NOMO-1 treated with DMSO at 0.1 percent for 48 hours (cell line): ENCODE measurements around the gene GPR89A.
"Not testable (repeated sequence)": the region's sequence is repeated elsewhere in the genome, so short reads cannot be mapped to it uniquely, and the experiment has no call there.

Experiments used
- DNase-seq: peaks from one replicate; lab custom pipeline; 2025; ENCODE audit not compliant: unreplicated experiment; lab: John Stamatoyannopoulos, UW

Gene GPR89A

DNA sequence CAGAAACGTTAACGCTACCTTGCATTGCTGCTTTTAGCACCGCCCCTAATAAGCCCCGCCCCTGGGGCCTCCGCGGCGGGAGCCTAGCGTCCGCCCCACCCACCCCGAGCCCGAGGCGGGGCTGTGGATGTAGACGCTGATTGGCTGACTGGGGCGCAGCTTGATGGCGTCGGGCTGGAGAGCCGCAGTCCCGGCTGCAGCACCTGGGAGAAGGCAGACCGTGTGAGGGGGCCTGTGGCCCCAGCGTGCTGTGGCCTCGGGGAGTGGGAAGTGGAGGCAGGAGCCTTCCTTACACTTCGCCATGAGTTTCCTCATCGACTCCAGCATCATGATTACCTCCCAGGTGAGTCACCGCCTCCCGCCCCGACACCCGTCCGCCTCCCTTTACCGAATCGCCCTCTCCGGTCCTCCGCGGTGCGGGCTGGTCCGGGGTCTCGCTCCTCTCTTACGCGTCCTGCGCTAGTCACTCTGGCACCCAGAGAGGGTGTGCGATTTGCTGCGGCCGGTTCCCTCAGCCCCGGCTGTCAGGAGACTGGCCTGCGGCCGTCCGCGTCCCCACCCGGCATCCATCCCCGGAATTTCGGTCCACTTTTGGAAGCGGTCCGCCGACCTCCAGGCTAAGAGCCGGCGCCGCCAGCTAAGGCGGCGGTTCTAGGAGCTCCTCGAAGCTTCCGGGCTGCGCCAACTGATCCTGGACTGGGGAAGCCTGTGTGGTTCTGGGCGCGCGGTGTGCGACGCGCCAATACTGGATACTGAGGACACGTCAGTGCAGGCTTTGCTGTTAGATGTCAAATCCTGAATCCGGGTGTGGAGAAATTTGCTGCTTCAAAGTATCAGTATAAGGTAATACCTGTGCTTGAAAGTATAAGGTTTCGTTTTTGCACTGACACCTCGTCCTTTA is at the start of gene GPR89A:
Gene GPR89A, plus strand, starts transcription at position 156 of the 901 bp plus-strand sequence. Its CDS starts 146 bp downstream, at position 302.
- peak; percentile 83 for DNase-seq

DNA sequence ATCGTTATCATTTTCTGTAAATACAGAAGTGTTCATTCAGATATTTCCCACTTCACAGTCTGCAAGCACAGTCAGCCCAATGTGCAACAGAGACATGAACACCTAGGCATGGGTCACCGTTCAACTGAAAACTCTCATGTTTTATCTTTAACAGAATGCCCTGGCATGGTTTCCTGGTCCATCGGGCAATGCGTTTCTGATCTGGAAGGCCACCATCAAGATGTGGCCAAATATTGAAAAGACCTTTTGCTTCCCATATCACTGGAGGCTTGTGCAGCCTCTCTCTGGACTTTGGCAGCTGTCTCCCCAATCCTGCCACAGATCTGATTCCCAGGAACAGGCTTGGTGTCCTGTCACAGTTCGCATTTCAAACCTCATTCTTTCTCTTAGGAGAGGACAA is 21.0 kb upstream of the GPR89A start:
- not testable (repeated sequence) for DNase-seq

DNA sequence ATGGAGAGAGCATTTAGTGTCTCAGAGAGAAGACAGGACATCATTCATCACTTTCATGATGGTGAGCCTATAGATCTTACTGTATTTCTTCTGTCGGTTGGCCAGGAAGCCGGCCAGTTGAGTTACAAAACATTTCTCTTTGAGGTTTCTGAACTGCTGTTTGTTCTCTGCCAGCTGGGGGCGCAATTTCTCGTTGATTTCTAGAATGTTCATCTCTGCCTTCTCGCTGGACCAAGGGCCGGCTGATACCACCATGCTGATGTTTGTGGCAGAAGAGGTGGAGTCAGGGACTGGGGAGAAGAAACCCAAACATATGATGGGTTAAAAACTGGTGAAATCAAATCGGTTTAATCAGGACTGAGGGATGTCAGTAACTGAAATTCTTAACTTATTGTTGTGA is 17.0 kb upstream of the GPR89A start:
- DNase-seq = not testable (repeated sequence)

DNA sequence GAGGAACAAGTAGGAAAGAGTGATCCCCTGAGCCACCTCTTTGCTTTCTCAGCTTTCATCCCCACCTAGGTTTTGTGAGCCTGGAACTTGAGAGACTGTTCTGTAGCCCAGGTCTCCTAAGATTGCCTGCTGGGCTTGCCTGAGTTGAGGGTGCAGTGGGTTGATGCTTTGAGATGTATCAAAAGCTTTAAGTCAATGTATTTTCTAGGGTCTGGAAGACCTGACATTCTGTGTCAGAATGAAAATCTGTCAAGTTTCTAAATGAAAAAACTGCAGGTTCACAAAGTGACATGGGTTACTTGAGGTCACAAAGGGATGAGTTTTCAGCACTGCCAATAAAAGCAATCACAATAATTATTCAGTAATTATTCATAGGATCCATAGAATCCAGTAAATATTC is 15.4 kb upstream of the GPR89A start:
- not testable (repeated sequence) for DNase-seq

DNA sequence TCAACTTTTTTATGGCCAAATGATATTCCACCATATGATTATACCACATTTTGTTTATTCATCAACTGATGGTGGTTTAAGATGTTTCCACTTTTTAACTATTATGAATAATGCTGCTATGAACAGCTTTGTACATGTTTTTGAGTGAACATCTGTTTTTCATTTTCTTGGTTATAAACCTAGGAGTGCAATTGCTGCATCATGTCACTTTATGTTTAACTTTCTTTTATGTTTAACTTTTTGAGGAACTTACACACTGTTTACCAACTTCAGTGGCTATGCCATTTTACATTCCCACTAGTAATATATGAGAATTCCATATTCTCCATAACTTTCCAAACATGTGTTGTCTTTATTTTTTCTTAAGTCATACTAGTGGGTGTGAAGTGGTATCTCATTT is 12.4 kb upstream of the GPR89A start:
- not testable (repeated sequence) for DNase-seq

DNA sequence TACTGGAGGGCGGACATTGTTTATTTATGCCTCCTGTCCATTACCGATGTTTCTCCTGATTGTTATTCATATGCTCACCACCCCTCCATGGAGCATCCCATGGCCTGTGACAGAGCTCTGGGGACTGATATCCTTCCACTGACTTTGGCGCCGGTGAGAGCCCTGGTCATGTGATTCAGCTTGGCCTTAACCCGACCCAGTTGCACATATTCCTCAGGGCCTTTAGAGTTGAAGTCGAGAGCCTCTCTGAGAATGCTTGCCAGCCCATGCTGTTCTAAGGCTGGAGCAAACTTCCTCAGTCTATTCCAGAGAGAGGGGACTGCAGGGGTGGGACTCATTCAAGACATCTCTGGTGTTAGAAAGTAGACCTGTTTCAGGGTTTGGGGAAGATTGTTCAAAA is 11.6 kb upstream of the GPR89A start:
- DNase-seq = not testable (repeated sequence)

DNA sequence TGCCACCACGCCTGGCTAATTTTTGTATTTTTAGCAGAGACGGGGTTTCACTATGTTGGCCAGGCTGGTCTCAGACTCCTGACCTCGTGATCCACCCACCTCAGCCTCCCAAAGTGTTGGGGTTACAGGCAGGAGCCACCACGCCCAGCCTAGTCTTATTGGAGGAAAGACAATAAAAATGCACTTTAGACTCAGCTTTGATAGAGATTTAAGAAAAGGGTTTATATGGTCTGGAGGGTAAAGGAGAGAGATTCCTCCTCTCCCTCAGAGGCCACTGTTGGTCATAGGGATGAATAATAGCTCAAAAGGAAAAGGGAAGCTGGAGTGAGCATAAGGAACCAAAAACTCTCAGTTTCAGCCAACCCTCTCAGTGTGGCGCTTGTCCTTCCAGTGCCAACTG is 8.4 kb upstream of the GPR89A start:
- DNase-seq = not testable (repeated sequence)

DNA sequence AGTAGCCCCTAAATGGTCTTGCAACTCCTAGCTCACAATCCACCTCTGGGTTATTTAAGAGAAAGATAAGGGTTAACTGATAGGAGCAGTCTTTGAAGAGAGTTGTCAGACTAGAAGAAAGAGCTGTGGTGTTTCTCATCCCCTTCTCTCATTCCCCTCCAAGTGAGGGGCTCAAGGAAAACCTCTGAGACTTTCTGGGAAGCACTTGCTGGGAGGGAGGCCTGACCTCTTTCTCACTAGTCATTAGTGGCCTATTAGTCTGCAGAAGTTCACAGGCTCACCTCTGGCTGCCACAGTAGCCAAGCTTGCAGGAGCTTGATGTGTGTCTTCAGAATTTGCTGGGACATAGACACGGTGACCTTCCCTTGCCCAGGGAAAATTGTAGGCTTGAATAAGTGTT is 6.2 kb upstream of the GPR89A start:
- DNase-seq = no peak

DNA sequence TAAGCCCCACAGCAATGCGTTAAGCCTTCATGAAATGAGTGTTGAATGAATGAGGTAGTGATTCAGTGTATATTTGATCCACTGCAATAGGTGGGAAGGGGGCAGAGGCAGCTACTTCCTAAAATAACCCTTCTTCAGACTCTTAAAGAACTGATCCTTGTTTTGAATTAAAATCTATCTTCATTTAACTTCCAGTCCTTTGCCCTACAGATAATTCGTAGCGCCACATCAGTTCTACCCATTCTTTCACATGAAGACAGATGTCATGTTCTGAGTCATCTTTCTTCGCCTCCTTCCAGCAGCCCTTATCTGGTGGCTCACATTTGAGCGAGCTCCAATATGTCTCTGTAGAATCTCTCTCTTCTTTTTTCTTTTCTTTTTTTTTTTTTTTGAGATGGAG is 948 bp upstream of the GPR89A start:
- DNase-seq = not testable (repeated sequence)

DNA sequence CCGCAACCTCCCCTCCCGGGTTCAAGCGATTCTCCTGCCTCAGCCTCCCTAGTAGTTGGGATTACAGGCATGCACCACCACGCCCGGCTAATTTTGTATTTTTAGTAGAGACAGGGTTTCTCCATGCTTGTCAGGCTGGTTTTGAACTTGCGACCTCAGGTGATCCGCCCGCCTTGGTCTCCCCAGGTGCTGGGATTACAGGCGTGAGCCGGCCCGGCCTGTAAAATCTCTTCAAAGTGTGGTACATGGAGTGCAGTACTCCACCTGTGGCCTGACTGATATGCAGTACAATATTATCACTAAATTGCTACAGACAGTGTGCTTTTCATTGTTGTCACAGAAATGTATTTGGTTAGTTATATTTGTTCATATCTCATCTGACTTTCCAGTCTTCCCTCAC is 499 bp upstream of the GPR89A start:
- DNase-seq = not testable (repeated sequence)

DNA sequence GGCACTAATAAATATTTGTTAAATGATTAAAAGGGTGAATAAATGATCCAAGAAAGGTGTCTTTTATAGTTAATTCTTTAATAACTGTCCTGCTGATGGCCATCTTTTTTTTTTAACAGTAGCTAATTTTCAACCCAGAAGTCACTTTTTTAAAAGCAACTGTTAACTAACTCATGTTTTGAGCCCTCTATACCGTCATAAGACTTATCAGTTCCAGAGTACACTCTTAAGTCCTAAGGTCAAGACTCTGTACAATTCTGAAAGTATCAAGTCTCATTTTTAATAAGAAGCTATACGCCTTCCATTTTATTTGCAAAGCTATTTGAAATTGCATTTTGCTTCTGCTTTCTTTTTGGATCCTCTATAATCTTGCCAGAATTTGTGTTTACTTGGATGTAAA is 3.0 kb downstream of the GPR89A start:
- DNase-seq = not testable (repeated sequence)

DNA sequence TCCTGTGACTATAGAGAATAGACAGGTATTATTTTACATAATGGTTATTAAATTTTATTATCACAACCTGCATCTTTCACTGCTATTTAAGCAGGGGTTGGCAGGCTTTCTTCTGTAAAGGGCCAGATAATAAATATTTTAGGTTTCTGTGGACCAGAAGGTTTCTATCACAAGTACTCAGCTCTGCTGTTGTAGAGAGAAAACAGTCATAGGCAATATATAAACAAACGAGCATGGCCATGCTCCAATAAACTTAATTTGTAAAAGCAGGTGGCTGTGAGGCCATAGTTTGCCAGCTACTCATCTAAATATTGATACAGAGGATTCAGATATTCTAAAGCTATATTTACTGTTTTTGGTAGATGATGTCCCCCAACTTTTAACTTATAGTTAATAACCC is 12.3 kb downstream of the GPR89A start:
- not testable (repeated sequence) for DNase-seq

DNA sequence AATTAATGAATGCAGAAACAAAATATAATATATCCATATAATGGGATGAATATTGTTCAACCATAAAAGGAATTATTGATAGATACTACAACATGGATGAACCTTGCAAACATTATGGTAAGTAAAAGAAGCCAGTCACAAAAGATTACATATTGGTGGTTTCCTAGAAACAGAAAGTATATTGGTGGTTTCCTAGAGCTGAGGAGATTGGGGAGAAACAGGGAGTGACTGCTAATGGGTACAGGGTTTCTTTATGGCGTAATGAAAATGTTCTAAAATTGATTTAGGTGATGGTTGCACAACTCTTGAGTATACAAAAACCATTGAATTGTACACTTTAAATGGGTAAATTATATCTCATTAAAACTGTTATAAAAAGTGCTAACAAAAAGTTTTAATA is 14.4 kb downstream of the GPR89A start:
- not testable (repeated sequence) for DNase-seq

DNA sequence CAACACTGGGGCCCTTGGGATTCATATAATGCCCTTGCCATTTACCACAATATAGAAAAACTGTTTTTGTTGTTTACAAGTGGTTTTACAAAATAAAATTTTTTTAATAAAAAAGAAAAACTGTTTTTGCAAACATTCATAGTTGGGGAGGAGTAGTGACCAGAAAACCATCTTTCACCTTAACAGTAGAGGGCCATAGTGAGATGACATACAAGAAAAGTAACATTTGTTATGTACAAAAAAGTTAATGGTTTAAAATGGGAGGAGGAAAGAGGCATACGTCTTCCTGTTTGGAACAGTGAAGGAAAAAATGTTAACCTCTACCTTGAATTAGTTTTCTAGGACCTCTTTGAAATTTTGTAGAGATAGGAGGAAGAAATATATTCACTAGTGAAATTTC is 28.4 kb downstream of the GPR89A start:
- DNase-seq = not testable (repeated sequence)

DNA sequence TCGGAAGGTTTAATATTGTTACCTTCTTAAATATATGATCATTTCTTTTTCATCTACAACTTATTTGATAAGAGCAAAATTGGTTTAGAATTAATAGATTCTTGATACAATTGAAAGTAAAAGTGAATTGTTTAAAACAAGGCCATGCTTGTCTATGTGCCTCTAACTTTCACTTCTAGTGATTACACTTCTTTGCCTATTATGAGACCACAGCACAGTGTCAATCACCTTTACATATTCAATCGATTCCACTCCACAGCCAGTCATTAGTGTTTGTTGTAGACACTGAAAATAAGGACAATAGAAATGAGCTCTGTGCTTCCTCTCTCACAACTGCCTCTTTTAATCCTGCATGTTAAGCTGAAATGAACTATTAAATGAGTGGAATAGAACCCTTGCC is 34.1 kb downstream of the GPR89A start:
- DNase-seq = not testable (repeated sequence)

DNA sequence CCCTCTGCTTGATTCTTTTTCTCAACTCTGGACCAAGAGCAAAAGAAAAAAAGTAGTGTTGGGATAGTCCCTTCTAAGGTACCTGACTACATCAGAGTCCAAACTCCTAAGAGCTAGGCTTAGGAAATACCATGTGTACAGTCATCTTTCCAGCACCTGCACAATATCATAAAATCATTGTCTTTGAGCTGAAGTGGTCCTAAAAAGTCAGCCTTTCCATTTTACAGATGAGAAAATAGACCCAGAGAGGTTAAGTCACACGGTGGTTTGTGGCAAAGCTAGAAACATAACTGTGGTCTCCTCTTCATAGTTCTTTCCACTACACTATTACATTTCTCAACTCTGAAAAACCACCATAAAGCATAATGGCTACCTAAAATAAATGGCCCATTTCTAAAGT is 36.2 kb downstream of the GPR89A start:
- not testable (repeated sequence) for DNase-seq

DNA sequence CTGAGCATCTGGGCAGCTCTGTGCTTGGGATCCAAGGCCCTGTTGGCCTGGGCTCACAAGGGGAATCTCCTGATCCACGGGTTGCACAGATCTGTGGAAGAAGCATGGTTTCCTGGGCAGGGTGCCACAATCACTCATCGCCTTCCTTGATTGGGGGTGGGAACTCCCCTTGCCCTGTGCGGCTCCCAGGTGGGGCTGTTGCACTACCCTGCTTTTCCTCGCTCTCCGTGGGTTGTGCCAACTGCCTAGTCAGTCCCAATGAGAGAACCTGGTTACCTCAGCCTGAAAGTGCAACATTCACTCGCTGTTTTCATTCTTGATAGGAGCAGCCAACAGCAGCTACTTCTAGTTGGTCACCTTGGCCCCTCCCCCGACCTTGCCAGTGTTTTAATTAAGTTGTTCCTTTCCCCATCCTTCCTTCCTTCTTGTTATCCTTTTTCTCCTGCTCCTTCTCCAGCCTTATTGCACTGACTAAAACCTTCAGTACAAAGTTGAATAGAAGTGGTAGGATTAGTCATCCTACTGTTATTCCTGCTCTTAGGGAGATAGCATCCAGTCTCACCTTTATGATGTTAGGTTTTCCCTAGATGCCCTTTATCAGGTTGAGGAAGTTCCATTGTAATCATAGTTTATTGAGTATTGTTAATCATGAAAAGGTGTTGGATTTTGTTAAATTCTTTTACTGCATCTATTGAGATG is 48.6 kb downstream of the GPR89A start:
- DNase-seq = not testable (repeated sequence)

DNA sequence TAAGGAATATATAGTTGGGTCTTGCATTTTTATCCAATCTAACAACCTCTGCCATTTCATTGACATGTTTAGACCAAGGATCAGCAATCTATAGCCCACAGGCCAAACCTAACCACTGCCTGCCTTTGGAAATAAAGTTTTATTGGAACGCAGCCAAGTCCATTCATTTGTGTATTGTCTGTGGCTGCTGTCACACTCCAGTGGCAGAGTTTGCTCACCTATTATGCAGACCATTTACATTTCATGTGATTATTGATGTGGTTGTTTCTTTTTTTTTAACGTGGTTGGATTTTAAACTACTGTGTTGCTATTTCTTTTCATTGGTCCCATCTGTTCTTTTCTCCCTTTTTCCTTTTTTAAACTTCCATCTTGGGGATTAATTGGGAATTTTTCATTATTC is 54.7 kb downstream of the GPR89A start:
- DNase-seq = not testable (repeated sequence)

DNA sequence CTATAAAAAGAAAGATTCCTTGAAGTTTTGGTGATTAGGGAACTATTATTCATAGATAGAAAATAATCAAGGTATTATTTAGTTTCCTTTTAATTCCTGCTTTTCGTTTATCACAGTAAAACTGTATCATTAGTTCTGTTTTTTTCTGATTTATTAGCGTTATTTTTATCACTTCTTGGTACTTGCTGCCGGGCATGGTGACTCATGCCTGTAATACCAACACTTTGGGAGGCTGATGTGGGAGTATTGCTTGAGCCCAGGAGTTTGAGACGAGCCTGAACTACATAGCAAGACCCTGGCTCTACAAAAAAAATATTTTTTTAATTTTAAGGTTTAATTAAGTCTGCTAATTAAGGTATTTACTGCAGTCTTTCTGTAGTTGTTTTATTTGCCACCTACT is 57.2 kb downstream of the GPR89A start:
- not testable (repeated sequence) for DNase-seq

DNA sequence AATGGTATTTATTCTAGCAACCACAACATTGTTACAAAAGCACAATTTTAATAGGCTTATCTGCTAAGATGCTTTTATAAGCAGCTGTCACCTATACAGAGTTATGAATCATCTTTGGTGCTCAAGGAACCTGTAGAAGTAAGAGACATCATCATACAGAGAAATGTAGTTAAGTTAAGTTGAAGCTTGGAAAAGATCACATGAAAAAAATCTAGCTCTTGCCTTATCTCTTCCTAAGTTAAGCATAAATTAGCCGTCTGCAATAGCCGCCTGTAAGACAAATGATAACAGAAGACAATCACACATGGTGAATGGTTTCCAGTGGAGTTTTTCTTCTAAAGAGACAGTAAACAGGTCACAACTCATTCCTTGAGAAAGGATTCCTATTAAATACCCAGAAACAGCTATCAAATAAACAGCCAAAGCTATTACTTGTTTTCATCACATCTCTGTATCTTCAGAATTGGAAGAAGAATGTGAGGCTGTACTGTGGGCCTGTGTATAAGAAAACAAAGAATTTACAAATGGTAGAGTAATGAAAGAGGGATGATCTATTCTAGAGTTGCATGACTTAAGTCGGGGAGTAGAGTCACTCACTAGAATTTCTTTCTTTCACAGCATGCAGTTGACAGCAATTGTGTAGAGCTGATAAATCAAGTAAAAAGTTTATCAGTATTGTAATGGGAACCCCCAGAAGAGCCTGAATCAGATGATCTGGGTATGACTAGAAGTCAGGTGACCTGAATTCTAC is 63.4 kb downstream of the GPR89A start:
- not testable (repeated sequence) for DNase-seq

DNA sequence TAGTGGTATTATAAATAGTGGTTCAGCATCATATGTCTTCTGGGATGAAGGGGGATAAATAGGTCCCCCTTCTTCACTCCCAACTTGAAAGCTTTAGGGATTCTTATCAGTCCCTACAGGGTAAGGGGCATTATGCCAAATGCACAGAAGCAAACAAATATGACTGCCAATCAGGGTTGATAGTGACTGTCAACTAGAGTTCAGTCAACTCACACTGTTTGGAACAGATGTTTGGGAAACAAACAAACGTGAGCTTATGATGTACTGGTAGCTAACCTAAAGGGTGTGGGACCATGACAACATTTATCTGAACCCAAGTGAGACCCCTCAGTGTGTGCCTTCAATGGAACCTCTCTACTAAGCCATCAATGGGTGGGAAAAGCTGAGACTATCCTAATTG is 65.4 kb downstream of the GPR89A start:
- not testable (repeated sequence) for DNase-seq
